ENCODE measurements around the gene SLC25A10. TPM values are rescaled to one million over a fixed set of nuclear protein-coding genes. Genes with fewer than 3 reads are reported as not detected.
A peak's percentile ranks its signal among the peaks of the same experiment; 100 is the strongest.

Gene SLC25A10, protein sequence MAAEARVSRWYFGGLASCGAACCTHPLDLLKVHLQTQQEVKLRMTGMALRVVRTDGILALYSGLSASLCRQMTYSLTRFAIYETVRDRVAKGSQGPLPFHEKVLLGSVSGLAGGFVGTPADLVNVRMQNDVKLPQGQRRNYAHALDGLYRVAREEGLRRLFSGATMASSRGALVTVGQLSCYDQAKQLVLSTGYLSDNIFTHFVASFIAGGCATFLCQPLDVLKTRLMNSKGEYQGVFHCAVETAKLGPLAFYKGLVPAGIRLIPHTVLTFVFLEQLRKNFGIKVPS
- total RNA-seq (10 to 100 TPM in 2 of 10 donors, 1 to 10 TPM in 8; 6.7 to 10.5 (median 9.1) TPM), polyA plus RNA-seq (10 to 100 TPM; 11.7 to 14.6 TPM)
- long read RNA-seq, donor 1, transcript SLC25A10-202 (11 exons, 1,885 nt) = major isoform, 15 of 23 reads
- long read RNA-seq, donor 1, partial matches to known transcripts = 1 of 23 reads
- long read RNA-seq, donor 1, other reads (novel, unspliced or antisense) = 6 of 23 reads
- long read RNA-seq, donor 2, transcript SLC25A10-202 (11 exons, 1,885 nt) = major isoform, 19 of 26 reads
- long read RNA-seq, donor 2, partial matches to known transcripts = 0 of 26 reads
- long read RNA-seq, donor 2, other reads (novel, unspliced or antisense) = 7 of 26 reads
- long read RNA-seq, donor 3, transcript SLC25A10-202 (11 exons, 1,885 nt) = major isoform, 6 of 8 reads
- long read RNA-seq, donor 3, partial matches to known transcripts = 0 of 8 reads
- long read RNA-seq, donor 3, other reads (novel, unspliced or antisense) = 2 of 8 reads

GRCh38 chr17:81711814-81712467, at the start of gene SLC25A10:
Gene SLC25A10, plus strand, starts transcription at chr17:81712284. Its CDS starts 143 bp downstream, at chr17:81712427.
- TF ChIP-seq, protein P1, sequence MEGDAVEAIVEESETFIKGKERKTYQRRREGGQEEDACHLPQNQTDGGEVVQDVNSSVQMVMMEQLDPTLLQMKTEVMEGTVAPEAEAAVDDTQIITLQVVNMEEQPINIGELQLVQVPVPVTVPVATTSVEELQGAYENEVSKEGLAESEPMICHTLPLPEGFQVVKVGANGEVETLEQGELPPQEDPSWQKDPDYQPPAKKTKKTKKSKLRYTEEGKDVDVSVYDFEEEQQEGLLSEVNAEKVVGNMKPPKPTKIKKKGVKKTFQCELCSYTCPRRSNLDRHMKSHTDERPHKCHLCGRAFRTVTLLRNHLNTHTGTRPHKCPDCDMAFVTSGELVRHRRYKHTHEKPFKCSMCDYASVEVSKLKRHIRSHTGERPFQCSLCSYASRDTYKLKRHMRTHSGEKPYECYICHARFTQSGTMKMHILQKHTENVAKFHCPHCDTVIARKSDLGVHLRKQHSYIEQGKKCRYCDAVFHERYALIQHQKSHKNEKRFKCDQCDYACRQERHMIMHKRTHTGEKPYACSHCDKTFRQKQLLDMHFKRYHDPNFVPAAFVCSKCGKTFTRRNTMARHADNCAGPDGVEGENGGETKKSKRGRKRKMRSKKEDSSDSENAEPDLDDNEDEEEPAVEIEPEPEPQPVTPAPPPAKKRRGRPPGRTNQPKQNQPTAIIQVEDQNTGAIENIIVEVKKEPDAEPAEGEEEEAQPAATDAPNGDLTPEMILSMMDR (IDR thresholded peaks at IDR 0.05) = peak in 1 of 9 donors; percentile 8

DNA sequence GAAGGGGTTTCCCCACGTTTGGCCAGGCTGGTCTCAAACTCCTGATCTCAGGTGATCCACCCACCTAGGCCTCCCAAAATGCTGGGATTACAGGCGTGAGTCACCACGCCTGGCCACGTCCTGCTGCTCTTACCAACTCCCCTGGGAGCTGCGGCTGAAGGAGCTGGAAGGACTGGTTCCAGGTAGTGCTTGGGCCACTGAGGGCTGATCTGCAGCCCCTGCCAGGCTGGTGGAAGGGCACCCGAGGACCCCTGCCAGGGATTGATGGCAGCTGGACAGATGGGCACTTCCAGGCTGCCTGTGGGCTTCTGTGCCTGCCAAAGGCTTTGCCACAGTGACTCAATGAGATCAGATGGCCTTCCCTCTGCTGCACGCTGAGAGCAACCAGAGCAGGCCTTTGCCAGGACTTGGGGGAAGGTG, 48.0 kb upstream of the SLC25A10 start:
- 74 to 86% methylated on average over 7 of the region's 7 CpGs for WGBS, 2 donors
- Histone ChIP-seq H3K9me3 (no peaks in the 10 kb centered on the region), H3K4me3 (no peak overlapping the region), H3K4me1 (peaks cover 6 to 29% (median 24%) of the 10 kb centered on the region in 9 donors), H3K36me3 (peaks cover 0 to 22% (median 0%) of the 10 kb centered on the region in 9 donors), H3K27me3 (no peaks in the 10 kb centered on the region), H3K27ac (no peak overlapping the region)
- no peak for ATAC-seq
- no peak for DNase-seq
- TF ChIP-seq, protein P1 (IDR thresholded peaks at IDR 0.05) = no peak
- intact Hi-C loops (cut with DNase I) = no loop called here

More at GRCh38 chr17:81711814-81712467, at the start of gene SLC25A10:
- Histone ChIP-seq H3K4me3 (peak within 1 kb of the TSS; percentile 24 to 87 (median 80)), H3K27me3 (no peaks in the 10 kb centered on the region), H3K4me1 (peaks cover 7 to 36% (median 31%) of the 10 kb centered on the region in 9 donors), H3K9me3 (no peaks in the 10 kb centered on the region), H3K36me3 (peaks cover 0 to 15% (median 0%) of the 10 kb centered on the region in 9 donors), H3K27ac (peak within 1 kb of the TSS in 7 of 10 donors; percentile 28 to 80 (median 64))
- ATAC-seq (peak; percentile 56 to 92 (median 75)), DNase-seq (peak; percentile 58 to 76)
- WGBS, 2 donors = 0 to 1% methylated on average over 62 to 89 of the region's 89 CpGs
- intact Hi-C loops (cut with DNase I) = no loop called here

GRCh38 chr17:81665205-81666091, 46.6 kb upstream of the SLC25A10 start:
- TF ChIP-seq, protein P1 (IDR thresholded peaks at IDR 0.05) = no peak
- peak overlapping the region; percentile 30 to 97 (median 92) for H3K27ac ChIP-seq
- WGBS, 2 donors = 61 to 65% methylated on average over 30 of the region's 30 CpGs

More at GRCh38 chr17:81665205-81666091, 46.6 kb upstream of the SLC25A10 start:
- peaks cover 0 to 36% (median 0%) of the 10 kb centered on the region in 9 donors for H3K36me3 ChIP-seq
- DNase-seq = no peak
- H3K4me3 ChIP-seq = peak overlapping the region; percentile 71 to 99 (median 94)
- intact Hi-C loops (cut with DNase I) = loop anchor here in 2 of 10 donors (1.0 to 2.0 kb wide), 3 partner anchors 18 to 29 kb away; partner anchors contain the start of genes NPLOC4 (in 2 of the 2), TSPAN10 (in 2 of the 2) and ARL16 (in 1 of the 2)
- no peaks in the 10 kb centered on the region for H3K27me3 ChIP-seq
- no peaks in the 10 kb centered on the region for H3K9me3 ChIP-seq
- H3K4me1 ChIP-seq = peaks cover 6 to 29% (median 24%) of the 10 kb centered on the region in 9 donors
- ATAC-seq = peak in 6 of 8 donors; percentile 2 to 35 (median 7)

All from heart right ventricle (tissue), 16 donors.